CD4-positive, alpha-beta T cell treated with Interleukin-12 subunit alpha and Interleukin-12 subunit beta, for 1 hour (primary cell): ENCODE measurements around the gene VSIR.

Experiments used
- DNase-seq: peaks from one replicate; pipeline ENCODE4 v3.0.0-alpha.2; 2020

Gene VSIR

GRCh38 chr10:71711052-71711623 is 62.2 kb downstream of the VSIR start:
- no peak for DNase-seq

GRCh38 chr10:71710519-71710918 is 62.8 kb downstream of the VSIR start:
- DNase-seq: no peak

- no peak for DNase-seq
Observed at GRCh38 chr10:71708897-71709882, 64.1 kb downstream of the VSIR start.

- peak; percentile 66 for DNase-seq
Observed at GRCh38 chr10:71708301-71708703, 65.0 kb downstream of the VSIR start.

- DNase-seq: no peak
Observed at GRCh38 chr10:71707240-71707789, 66.0 kb downstream of the VSIR start.

- no peak for DNase-seq
Observed at GRCh38 chr10:71706216-71707121, 66.9 kb downstream of the VSIR start.

GRCh38 chr10:71705582-71705981 is 67.7 kb downstream of the VSIR start:
- DNase-seq: no peak

- DNase-seq: no peak
Observed at GRCh38 chr10:71704816-71705215, 68.5 kb downstream of the VSIR start.

- no peak for DNase-seq
Observed at GRCh38 chr10:71703577-71703976, 69.7 kb downstream of the VSIR start.

GRCh38 chr10:71701496-71702132 is 71.7 kb downstream of the VSIR start:
- DNase-seq: no peak

- no peak for DNase-seq
Observed at GRCh38 chr10:71700731-71701368, 72.5 kb downstream of the VSIR start.

GRCh38 chr10:71698737-71699136 is 74.6 kb downstream of the VSIR start:
- DNase-seq: no peak

GRCh38 chr10:71697938-71698709 is 75.2 kb downstream of the VSIR start:
- peak; percentile 55 for DNase-seq
